GM21526 (cell line): ENCODE data around the gene HS3ST1.
A peak's percentile ranks its signal among the peaks of the same experiment; 100 is the strongest.

Experiments
- ATAC-seq: cut with Tn5 transposase; IDR thresholded peaks from one replicate; pipeline ENCODE4 v1.9.1; 2021; ENCODE audit warnings: moderate library complexity; ENCODE audit not compliant: unreplicated experiment, low FRiP score

Gene HS3ST1

GRCh38 chr4:11428231-11428898, at the start of gene HS3ST1:
HS3ST1 (minus strand) TSS chr4:11428894; CDS start chr4:11400005, 28,889 bp downstream.
- peak; percentile 34 for ATAC-seq

DNA sequence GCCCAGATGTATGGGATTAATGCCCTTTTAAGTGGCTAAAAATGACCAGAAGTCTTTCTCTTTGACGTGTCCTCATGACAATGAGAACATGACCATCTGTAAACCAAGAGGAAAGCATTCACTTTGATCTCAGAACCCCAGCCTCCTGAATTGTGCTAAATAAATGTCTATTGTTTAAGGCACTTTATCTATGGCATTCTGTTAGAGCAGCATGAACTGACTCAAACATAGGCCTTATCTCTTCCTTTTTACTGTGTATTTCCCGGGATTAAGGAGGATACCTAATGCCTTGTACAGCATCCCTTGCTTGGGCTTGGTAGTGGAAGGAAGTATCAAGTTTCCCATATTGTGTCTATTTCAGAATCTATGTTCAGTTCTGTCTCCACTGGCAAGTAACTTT, 47.2 kb upstream of the HS3ST1 start:
- ATAC-seq: no peak

- ATAC-seq: no peak
Measured at GRCh38 chr4:11474146-11474545, 45.5 kb upstream of the HS3ST1 start.

DNA sequence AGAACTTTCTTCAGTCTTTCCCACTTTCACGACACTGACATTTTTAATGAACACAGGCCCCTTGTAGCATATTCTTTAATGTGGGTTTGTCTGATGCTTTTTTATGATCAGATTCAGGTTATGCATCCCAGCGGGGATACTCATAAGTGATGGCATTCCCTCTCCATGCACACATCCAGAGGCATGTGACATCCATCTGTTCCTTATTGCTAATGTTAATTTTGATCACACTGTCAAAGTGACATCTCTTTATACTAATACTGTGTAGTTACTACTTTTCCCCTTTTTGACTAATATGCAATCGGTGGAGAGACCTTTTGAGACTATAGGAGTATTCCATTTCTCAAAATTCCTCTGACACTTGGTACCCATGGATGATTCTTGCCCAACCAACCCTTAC, 43.8 kb upstream of the HS3ST1 start:
- no peak for ATAC-seq

DNA sequence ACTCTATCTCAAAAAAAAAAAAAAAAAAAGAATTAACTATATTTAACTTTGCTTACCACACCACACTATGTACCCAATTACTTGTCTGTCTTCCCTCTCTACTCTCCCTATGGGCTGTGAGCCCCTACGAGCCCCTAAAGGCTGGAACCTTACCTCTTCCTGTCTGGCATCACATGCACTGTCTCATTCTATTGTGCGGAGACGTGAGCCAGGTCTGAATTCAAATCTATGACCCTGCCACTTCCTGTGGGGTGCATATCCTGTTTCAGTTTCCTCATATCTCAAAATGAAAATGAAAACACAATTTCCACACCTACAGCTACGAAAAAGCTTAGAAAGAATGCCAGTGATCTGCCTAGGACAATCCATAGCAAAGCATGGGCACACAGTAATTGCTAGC, 42.9 kb upstream of the HS3ST1 start:
- peak; percentile 69 for ATAC-seq

DNA sequence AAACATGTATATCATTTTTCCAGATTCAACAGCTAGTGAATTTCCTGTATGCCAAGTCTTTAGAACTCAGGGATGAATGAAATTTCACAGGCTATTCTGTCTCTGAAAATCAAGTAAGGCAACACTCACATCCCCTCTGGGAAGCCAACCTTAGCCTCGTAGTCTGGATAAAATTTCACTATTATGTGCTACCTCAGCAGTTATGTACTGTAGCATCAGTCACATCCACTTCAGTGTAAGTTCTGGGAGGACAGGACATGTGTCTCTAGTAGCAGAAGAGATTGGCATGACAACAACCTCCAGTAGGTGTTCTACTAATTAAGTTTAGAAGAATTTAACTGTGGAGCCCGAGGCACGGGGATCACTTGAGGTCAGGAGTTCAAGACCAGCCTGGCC, 42.4 kb upstream of the HS3ST1 start:
- no peak for ATAC-seq

- ATAC-seq: peak; percentile 53
Measured at GRCh38 chr4:11470438-11471045, 41.8 kb upstream of the HS3ST1 start.

- ATAC-seq: peak; percentile 64
Measured at GRCh38 chr4:11469650-11470437, 41.1 kb upstream of the HS3ST1 start.

DNA sequence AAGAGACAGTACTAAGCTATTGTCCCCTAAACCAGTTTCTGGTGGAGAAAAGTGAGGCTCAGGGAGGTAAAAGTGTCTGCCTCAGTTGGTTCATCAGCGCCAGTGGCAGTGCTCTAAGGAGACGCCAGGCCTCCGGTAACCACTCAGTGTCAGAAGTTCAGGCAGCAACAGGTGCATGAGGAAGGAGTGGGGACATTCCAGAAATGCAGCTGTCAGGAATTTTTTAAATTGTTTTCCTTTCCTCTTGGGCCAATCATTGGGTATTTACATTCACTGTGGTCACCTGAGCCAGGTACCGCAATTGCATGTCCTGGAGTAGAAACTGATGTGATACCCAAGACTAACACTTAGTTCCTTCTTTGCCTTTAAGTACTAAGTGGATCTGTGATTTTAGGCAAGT, 40.2 kb upstream of the HS3ST1 start:
- ATAC-seq: no peak

GRCh38 chr4:11467931-11468330, 39.2 kb upstream of the HS3ST1 start:
- no peak for ATAC-seq

DNA sequence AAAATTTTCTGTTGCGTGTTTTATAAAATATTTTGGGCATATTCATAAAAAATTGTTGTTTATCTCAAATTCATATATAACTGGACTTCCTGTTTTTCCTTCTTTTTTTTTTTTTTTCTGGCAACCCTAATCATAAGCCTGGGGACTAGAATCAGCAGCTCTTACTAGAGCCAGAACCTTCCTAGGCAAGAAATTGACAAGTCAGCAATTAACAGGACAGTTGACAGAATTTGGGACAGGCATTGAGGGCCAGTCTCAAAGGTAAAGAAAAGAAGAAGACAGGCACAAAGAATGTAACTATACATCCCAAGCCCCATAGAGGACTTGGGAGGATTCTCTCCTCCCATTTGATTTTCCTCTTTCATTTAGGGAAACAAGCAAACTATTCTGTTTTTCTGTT, 35.0 kb upstream of the HS3ST1 start:
- ATAC-seq: no peak

GRCh38 chr4:11456401-11456800, 27.7 kb upstream of the HS3ST1 start:
- no peak for ATAC-seq

DNA sequence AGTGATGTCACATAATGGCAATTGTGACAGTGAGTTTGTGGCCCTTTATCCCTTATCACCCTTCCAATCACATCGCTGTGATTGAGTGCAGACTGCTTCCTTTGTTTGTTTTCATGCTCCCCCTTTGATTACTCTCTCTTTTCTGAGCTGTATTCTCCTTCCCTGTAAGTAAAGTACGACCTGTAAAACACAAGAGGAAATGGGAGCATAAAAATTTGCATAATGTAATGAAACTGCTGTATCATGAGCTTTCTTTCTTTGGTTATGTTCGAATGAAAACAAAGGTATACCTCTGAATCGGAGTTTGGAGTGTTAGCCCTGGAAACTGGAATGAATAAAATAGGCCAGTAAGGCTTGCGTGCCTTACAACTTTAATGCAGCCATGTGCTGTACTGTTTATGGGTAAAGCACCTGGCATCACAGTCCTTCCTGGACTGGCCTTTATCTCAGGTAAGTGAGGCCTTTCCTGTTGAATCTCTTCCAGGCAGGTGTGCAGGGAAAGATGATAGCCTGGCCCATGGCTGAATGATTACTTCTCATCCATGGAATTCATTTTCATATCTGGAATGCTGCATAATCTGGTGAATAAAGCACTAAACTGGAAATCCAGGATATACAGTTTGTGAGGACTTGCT, 26.6 kb upstream of the HS3ST1 start:
- no peak for ATAC-seq

DNA sequence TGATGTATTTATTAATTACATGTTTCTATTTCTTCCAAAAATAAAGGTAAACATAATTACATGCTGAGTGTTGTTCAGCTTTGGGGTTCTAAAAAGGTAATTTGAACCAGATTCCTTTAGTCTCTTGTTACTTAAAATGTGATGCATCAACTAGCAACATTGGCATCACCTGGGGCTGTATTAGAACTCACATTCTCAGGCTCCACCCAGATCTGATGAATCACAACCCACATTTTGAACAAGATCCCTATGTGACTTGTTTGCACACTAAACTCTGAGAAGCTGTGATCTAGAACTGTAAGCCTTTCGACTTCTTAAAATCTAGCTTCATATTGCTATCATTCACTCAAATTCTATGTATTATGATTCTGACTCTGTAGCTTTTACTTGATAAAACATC, 23.0 kb upstream of the HS3ST1 start:
- ATAC-seq: no peak

DNA sequence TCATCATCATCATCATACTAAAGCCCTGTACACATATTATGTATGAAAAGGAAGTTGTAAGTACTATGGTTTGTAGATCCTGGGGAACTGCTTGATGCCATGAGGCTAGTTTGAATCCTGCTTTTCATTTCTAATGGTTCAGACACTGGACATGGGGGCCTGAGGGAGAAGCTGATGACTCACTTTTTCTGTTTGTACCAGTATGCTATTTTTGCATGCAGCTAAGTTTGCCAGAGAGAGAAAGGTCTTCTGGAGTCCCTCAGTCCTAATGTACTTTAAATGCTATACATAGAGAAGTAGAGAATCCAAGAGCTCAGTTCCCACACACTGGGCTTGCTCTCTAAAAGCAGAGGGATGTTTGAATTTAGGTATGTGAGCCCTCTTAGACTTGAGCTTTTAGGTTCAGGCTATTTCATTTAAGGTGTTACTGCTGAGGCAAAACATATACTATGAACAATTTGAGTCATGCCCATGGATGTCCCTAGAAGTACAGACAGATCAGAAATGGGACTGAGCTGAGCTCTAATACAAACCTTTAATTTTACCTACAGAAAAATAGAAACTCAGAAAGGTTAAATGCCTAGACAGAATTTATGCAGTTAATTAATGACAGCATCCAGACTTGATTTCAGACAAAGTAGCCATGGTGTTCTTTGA, 17.6 kb upstream of the HS3ST1 start:
- no peak for ATAC-seq

DNA sequence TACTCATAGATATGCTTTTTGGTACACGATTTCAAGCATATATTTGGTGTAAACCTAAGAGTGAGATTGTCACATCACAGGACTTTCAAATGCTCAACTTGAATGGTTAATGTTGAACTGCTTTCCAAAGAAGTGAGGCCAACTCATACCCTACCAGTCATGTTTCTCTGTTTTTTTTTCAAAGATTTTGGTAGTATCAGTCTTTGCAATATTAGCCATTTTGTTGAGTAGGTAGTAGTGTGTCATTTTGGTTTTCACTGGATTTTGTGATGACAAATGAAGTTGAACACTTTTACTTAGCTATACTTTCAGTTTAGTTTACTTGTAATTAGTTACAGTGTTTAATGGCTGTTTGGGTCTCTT, 12.5 kb upstream of the HS3ST1 start:
- ATAC-seq: no peak

- ATAC-seq: no peak
Measured at GRCh38 chr4:11440481-11441193, 11.9 kb upstream of the HS3ST1 start.

- ATAC-seq: no peak
Measured at GRCh38 chr4:11439836-11440235, 11.1 kb upstream of the HS3ST1 start.

DNA sequence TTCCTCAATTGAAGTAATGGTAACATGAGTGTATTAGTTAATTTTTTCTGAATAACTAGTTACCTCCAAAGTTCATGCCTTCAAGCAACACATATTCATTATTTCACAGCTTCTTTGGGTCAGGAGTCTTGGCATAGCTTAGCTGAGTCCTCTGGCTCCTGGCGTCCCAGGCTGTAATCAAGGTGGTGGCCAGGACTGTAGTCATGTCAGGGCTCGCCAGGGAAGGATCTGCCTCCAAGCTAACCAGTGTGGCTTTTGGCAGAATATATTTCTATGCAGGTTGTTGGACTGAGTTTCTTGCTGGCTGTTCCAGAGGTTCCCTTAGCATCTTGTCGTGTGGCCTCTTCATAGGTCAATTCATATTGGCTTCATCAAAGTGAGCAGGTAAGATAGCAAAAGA, 10.0 kb upstream of the HS3ST1 start:
- ATAC-seq: no peak

DNA sequence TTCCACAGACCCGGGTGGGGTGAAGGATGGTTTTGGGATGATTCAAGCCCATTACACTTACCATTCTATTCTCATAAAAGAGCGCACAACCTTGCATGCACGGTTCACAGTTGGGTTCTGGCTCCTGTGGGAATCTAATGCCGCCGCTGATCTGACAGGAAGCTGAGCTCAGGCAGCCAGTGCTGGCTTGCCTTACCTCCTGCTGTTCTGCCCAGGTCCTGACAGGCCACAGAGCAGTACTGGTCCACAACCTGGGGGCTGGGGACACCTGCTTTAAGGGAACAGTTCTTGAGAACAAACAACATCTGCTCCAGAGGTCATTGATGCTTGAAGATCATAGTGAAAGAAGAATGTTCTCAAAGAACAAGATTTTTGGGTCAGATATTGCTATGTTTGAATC, 8.0 kb upstream of the HS3ST1 start:
- ATAC-seq: peak; percentile 57
